H9 (cell line): Measurements from ENCODE around the gene PLOD1. TPM values are rescaled to one million over a fixed set of nuclear protein-coding genes. Genes with fewer than 3 reads are reported as not detected.

Experiments used
- DNase-seq: peaks from one replicate; pipeline ENCODE4 v3.0.0-alpha.2; 2017
- H2AFZ ChIP-seq: one replicate; pipeline ENCODE4 v1.6.1; 2013; ENCODE audit warnings: mild to moderate bottlenecking, low read length, control low read depth, moderate library complexity
- H2AK5ac ChIP-seq: 2 replicates; pipeline ENCODE4 v1.6.1; 2013; ENCODE audit warnings: low read length, control low read depth, mixed read lengths; ENCODE audit not compliant: insufficient read length
- H2BK120ac ChIP-seq: one replicate; pipeline ENCODE4 v1.6.1; 2013; ENCODE audit warnings: low read depth, mild to moderate bottlenecking, low read length, control low read depth, inconsistent platforms; ENCODE audit not compliant: poor library complexity, severe bottlenecking
- H2BK12ac ChIP-seq: 2 replicates; pipeline ENCODE4 v1.6.1; 2013; ENCODE audit warnings: low read length, control low read depth, mixed read lengths, low read depth; ENCODE audit not compliant: insufficient read length
- H2BK15ac ChIP-seq: 2 replicates; pipeline ENCODE4 v1.6.1; 2013; ENCODE audit warnings: low read depth, low read length, control low read depth
- H2BK20ac ChIP-seq: one replicate; pipeline ENCODE4 v1.6.1; 2013; ENCODE audit warnings: low read depth, mild to moderate bottlenecking, low read length, control low read depth, inconsistent platforms; ENCODE audit not compliant: poor library complexity, severe bottlenecking
- H2BK5ac ChIP-seq: 2 replicates; pipeline ENCODE4 v1.6.1; 2013; ENCODE audit warnings: low read length, control low read depth, mixed read lengths; ENCODE audit not compliant: insufficient read length
- H3K14ac ChIP-seq: 2 replicates; pipeline ENCODE4 v1.6.1; 2013; ENCODE audit warnings: low read length, control low read depth; ENCODE audit not compliant: insufficient read depth
- H3K18ac ChIP-seq: 2 replicates; pipeline ENCODE4 v1.6.1; 2013; ENCODE audit warnings: low read depth, mild to moderate bottlenecking, mixed read lengths, low read length, control low read depth; ENCODE audit not compliant: insufficient read length
- H3K23ac ChIP-seq: 2 replicates; pipeline ENCODE4 v1.6.1; 2013; ENCODE audit warnings: low read length, control low read depth, mixed read lengths, low read depth; ENCODE audit not compliant: insufficient read length
- H3K23me2 ChIP-seq: 2 replicates; pipeline ENCODE4 v1.6.1; 2013; ENCODE audit warnings: low read depth, mild to moderate bottlenecking, mixed read lengths, low read length, control low read depth; ENCODE audit not compliant: insufficient read length, poor library complexity, severe bottlenecking
- H3K27ac ChIP-seq: 2 replicates; pipeline ENCODE4 v1.5.1; 2013; ENCODE audit warnings: low read length, control low read depth, mixed read lengths, low read depth; ENCODE audit not compliant: insufficient read length
- H3K27me3 ChIP-seq: 2 replicates; pipeline ENCODE4 v1.6.1; 2013; ENCODE audit warnings: low read length, control low read depth, inconsistent platforms; ENCODE audit not compliant: insufficient read depth
- H3K4ac ChIP-seq: 2 replicates; pipeline ENCODE4 v1.6.1; 2013; ENCODE audit warnings: low read depth, mild to moderate bottlenecking, control low read depth, inconsistent platforms, low read length, moderate library complexity
- H3K4me1 ChIP-seq: 2 replicates; pipeline ENCODE4 v1.6.1; 2013; ENCODE audit warnings: low read length, control low read depth, inconsistent platforms; ENCODE audit not compliant: insufficient read depth
- H3K4me2 ChIP-seq: 2 replicates; pipeline ENCODE4 v1.6.1; 2013; ENCODE audit warnings: low read length, control low read depth, mixed read lengths; ENCODE audit not compliant: insufficient read length, insufficient read depth
- H3K56ac ChIP-seq: 2 replicates; pipeline ENCODE4 v1.6.1; 2013; ENCODE audit warnings: low read depth, mild to moderate bottlenecking, mixed read lengths, low read length, control low read depth; ENCODE audit not compliant: insufficient read length
- H3K79me1 ChIP-seq: 2 replicates; pipeline ENCODE4 v1.6.1; 2013; ENCODE audit warnings: low read depth, mild to moderate bottlenecking, moderate library complexity, low read length, control low read depth, inconsistent platforms; ENCODE audit not compliant: insufficient read depth, poor library complexity, severe bottlenecking
- H3K79me2 ChIP-seq: 2 replicates; pipeline ENCODE4 v1.6.1; 2013; ENCODE audit warnings: low read length, control low read depth, inconsistent platforms; ENCODE audit not compliant: insufficient read depth
- H3K9ac ChIP-seq: 2 replicates; pipeline ENCODE4 v1.6.1; 2013; ENCODE audit warnings: low read length, control low read depth, mixed read lengths; ENCODE audit not compliant: insufficient read length; ENCODE audit errors: extremely low read depth
- H3K9me3 ChIP-seq: one replicate; pipeline ENCODE4 v1.6.1; 2013; ENCODE audit warnings: low read depth, low read length, inconsistent platforms; ENCODE audit not compliant: control insufficient read depth
- H3T11ph ChIP-seq: one replicate; pipeline ENCODE4 v1.6.1; 2013; ENCODE audit warnings: mild to moderate bottlenecking, low read length, control low read depth, inconsistent platforms
- H4K20me1 ChIP-seq: one replicate; pipeline ENCODE4 v1.6.1; 2013; ENCODE audit not compliant: control insufficient read depth, insufficient read length, insufficient read depth
- H4K5ac ChIP-seq: 2 replicates; pipeline ENCODE4 v1.6.1; 2013; ENCODE audit warnings: low read depth, mild to moderate bottlenecking, mixed read lengths, low read length, control low read depth; ENCODE audit not compliant: insufficient read length
- H4K8ac ChIP-seq: replicated peaks from 2 replicates; pipeline ENCODE4 v1.6.1; 2013; ENCODE audit warnings: low read length, control low read depth, mixed read lengths, low read depth; ENCODE audit not compliant: insufficient read length
- H4K91ac ChIP-seq: 2 replicates; pipeline ENCODE4 v1.6.1; 2013; ENCODE audit warnings: low read depth, mild to moderate bottlenecking, moderate library complexity, mixed read lengths, low read length, control low read depth; ENCODE audit not compliant: insufficient read length
- H3K27ac Mint-ChIP-seq, 3 experiments: 2 replicates in 2 of 3; 3 replicates in 1 of 3; pipeline ENCODE4 v1.8.0; 2020 to 2021; ENCODE audit warnings: mixed read lengths in 3 of 3, mild to moderate bottlenecking in 1 of 3, moderate library complexity in 1 of 3
- H3K27me3 Mint-ChIP-seq: 2 replicates; pipeline ENCODE4 v1.8.0; 2021; ENCODE audit warnings: low read depth, mild to moderate bottlenecking, moderate library complexity, mixed read lengths
- H3K36me3 Mint-ChIP-seq, 3 experiments: 2 replicates in 2 of 3; 3 replicates in 1 of 3; pipeline ENCODE4 v1.8.0; 2020 to 2021; ENCODE audit warnings: low read depth in 3 of 3, mixed read lengths in 3 of 3; ENCODE audit not compliant: insufficient read depth in 1 of 3
- H3K4me1 Mint-ChIP-seq, 2 experiments: 2 replicates each; pipeline ENCODE4 v1.8.0; 2020; ENCODE audit warnings: mixed read lengths in 2 of 2
- H3K4me3 Mint-ChIP-seq, 2 experiments: 2 replicates in 1 of 2; 3 replicates in 1 of 2; pipeline ENCODE4 v1.8.0; 2020 to 2021; ENCODE audit warnings: mild to moderate bottlenecking in 2 of 2, mixed read lengths in 2 of 2, moderate library complexity in 1 of 2
- H3K9me3 Mint-ChIP-seq, 2 experiments: 2 replicates in 1 of 2; 3 replicates in 1 of 2; pipeline ENCODE4 v1.8.0; 2020; ENCODE audit warnings: mild to moderate bottlenecking in 2 of 2, mixed read lengths in 2 of 2, moderate library complexity in 1 of 2
- CTCF ChIP-seq: fragments of 200-600 bp; sonication (generic); conservative IDR thresholded peaks from 3 replicates; pipeline ENCODE4 v1.8.0; 2021; ENCODE audit warnings: antibody characterized with exemption, mild to moderate bottlenecking
- WGBS: extraction: QIAGEN DNeasy Blood & Tissue Kit; methylation state at CpG from one replicate; pipeline ENCODE4 v1.1.7; 2013; ENCODE audit warnings: missing lambda C conversion rate, low lambda C conversion rate, mixed read lengths; ENCODE audit not compliant: insufficient read length; ENCODE audit errors: extremely low coverage; 5-methylcytosine and 5-hydroxymethylcytosine counted together
- total RNA-seq: library from RNA; stranded (reverse); gene quantifications from 2 replicates; pipeline ENCODE4 v1.2.1, GENCODE V29; 2021

The PLOD1 gene
- total RNA-seq, 1 experiment from 2014 or later: 57.0 TPM

DNA sequence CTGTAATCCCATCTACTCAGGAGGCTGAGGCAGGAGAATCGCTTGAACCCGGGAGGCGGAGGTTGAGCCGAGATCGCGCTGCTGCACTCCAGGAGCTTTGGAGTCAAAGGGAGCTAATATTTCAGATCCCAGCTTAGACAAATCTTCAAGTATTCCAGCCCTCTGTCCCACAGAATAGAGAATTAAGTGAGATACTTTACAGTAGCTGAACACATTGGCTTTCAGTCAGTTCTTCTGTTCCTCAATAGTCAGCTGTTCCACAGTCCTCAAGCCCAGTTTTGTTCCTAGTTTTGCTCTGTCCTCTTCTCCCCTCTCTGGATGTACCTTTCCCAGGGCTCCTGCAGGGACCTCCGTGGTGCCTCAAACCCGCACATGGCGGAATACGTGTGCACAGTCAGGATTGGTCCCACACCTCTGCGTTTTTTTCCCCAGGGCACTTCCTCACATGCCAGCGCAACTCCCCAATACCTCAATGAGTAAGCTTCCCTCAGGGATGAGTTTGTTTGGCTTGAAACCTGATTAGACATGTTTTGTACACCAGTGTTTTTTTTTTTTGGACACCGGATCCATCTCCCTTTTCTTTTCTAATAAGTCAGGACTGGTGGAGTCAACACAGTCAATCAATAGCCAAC lies 47.0 kb downstream of the PLOD1 start:
- no peak overlapping the region for H4K91ac ChIP-seq
- H3K79me2 ChIP-seq: peaks cover 4% of the 10 kb centered on the region; the same call in 1 of the 2 replicates
- no peak overlapping the region for H3K4ac ChIP-seq
- H3K56ac ChIP-seq: no peak overlapping the region
- Mint-ChIP-seq H3K9me3 (no peaks in the 10 kb centered on the region), H3K27ac (peak overlapping the region in 2 of 3 experiments; percentile 57 to 99; a peak in 4 of 7 replicates), H3K27me3 (no peaks in the 10 kb centered on the region; the same call in 1 of the 2 replicates), H3K4me1 (peaks cover 14 to 20% of the 10 kb centered on the region in 2 experiments), H3K4me3 (peak overlapping the region; percentile 96 to 98), H3K36me3 (peaks cover 22 to 51% (median 42%) of the 10 kb centered on the region in 3 experiments; a peak in 6 of 7 replicates)
- H3K9ac ChIP-seq: no peak overlapping the region
- H2BK5ac ChIP-seq: no peak overlapping the region
- H2AK5ac ChIP-seq: no peak overlapping the region
- H3K27me3 ChIP-seq: no peaks in the 10 kb centered on the region
- no peak overlapping the region for H3K14ac ChIP-seq
- H3T11ph ChIP-seq: no peak overlapping the region
- no peak overlapping the region for H2AFZ ChIP-seq
- peaks cover 2% of the 10 kb centered on the region for H3K79me1 ChIP-seq
- H3K4me2 ChIP-seq: peak overlapping the region; percentile 99
- no peak overlapping the region for H2BK120ac ChIP-seq
- DNase-seq: no peak
- H4K5ac ChIP-seq: no peak overlapping the region
- H3K27ac ChIP-seq: no peak overlapping the region
- no CpG with 5 or more reads among the region's 13 CpGs for WGBS
- H3K23me2 ChIP-seq: peaks cover 9% of the 10 kb centered on the region
- TF ChIP-seq CTCF: no peak
- no peaks in the 10 kb centered on the region for H4K20me1 ChIP-seq
- H3K9me3 ChIP-seq: no peaks in the 10 kb centered on the region
- no peak overlapping the region for H3K23ac ChIP-seq
- H2BK20ac ChIP-seq: no peak overlapping the region
- H4K8ac ChIP-seq: no peak overlapping the region
- H3K4me1 ChIP-seq: no peaks in the 10 kb centered on the region; the same call in 1 of the 2 replicates
- H2BK12ac ChIP-seq: no peak overlapping the region
- no peak overlapping the region for H3K18ac ChIP-seq
- H2BK15ac ChIP-seq: no peak overlapping the region
